VCaP (cell line): ENCODE results near the gene DOCK10.

Experiments
- H3K27ac ChIP-seq: fragments of 450-650 bp; 2 replicates; pipeline ENCODE4 v1.5.1; 2017
- CTCF ChIP-seq: fragments of 450-650 bp; conservative IDR thresholded peaks from 2 replicates; pipeline ENCODE4 v1.5.1; 2017; ENCODE audit warnings: mild to moderate bottlenecking, moderate library complexity

DOCK10 gene

GRCh38 chr2:224851811-224852210, 190.5 kb downstream of the DOCK10 start:
- H3K27ac ChIP-seq = no peak overlapping the region
- no peak for TF ChIP-seq CTCF

GRCh38 chr2:224850081-224850480, 192.2 kb downstream of the DOCK10 start:
- H3K27ac ChIP-seq = no peak overlapping the region
- TF ChIP-seq CTCF = no peak

- no peak for TF ChIP-seq CTCF
- no peak overlapping the region for H3K27ac ChIP-seq
Observed at GRCh38 chr2:224849264-224849663, 193.0 kb downstream of the DOCK10 start.

- no peak overlapping the region for H3K27ac ChIP-seq
- no peak for TF ChIP-seq CTCF
Observed at GRCh38 chr2:224847961-224848850, 194.1 kb downstream of the DOCK10 start.

- no peak for TF ChIP-seq CTCF
- H3K27ac ChIP-seq = no peak overlapping the region
Observed at GRCh38 chr2:224847381-224847780, 194.9 kb downstream of the DOCK10 start.

GRCh38 chr2:224846686-224847085, 195.6 kb downstream of the DOCK10 start:
- H3K27ac ChIP-seq = no peak overlapping the region
- no peak for TF ChIP-seq CTCF

GRCh38 chr2:224846161-224846560, 196.1 kb downstream of the DOCK10 start:
- H3K27ac ChIP-seq = no peak overlapping the region
- TF ChIP-seq CTCF = no peak
